GM21528 (cell line): ENCODE data around the gene TPSD1.
"Not testable (repeated sequence)": the region's sequence is repeated elsewhere in the genome, so short reads cannot be mapped to it uniquely, and the experiment has no call there.

Experiments used
- ATAC-seq: cut with Tn5 transposase; IDR thresholded peaks from one replicate; pipeline ENCODE4 v1.9.1; 2021; ENCODE audit warnings: mild to moderate bottlenecking, moderate library complexity; ENCODE audit not compliant: unreplicated experiment, low FRiP score

The TPSD1 gene

GRCh38 chr16:1278477-1278876 is 22.6 kb downstream of the TPSD1 start:
- ATAC-seq, result no peak

GRCh38 chr16:1279081-1279944 is 23.4 kb downstream of the TPSD1 start:
- no peak for ATAC-seq

GRCh38 chr16:1279945-1280589 is 24.2 kb downstream of the TPSD1 start:
- ATAC-seq, result no peak

- no peak for ATAC-seq
Measured at GRCh38 chr16:1280783-1281182, 24.9 kb downstream of the TPSD1 start.

GRCh38 chr16:1281517-1281916 is 25.6 kb downstream of the TPSD1 start:
- ATAC-seq, result no peak

- ATAC-seq, result no peak
Measured at GRCh38 chr16:1282324-1282973, 26.6 kb downstream of the TPSD1 start.

- ATAC-seq, result no peak
Measured at GRCh38 chr16:1283296-1283695, 27.4 kb downstream of the TPSD1 start.

GRCh38 chr16:1283996-1284616 is 28.2 kb downstream of the TPSD1 start:
- no peak for ATAC-seq

- ATAC-seq, result no peak
Measured at GRCh38 chr16:1285669-1286512, 30.0 kb downstream of the TPSD1 start.

GRCh38 chr16:1286513-1287094 is 30.7 kb downstream of the TPSD1 start:
- no peak for ATAC-seq

GRCh38 chr16:1287982-1288670 is 32.3 kb downstream of the TPSD1 start:
- ATAC-seq, result no peak

- ATAC-seq, result no peak
Measured at GRCh38 chr16:1288813-1289476, 33.1 kb downstream of the TPSD1 start.

- ATAC-seq, result no peak
Measured at GRCh38 chr16:1289477-1289866, 33.6 kb downstream of the TPSD1 start.

GRCh38 chr16:1290063-1290501 is 34.2 kb downstream of the TPSD1 start:
- no peak for ATAC-seq

- no peak for ATAC-seq
Measured at GRCh38 chr16:1290860-1291575, 35.1 kb downstream of the TPSD1 start.

GRCh38 chr16:1291576-1291974 is 35.7 kb downstream of the TPSD1 start:
- no peak for ATAC-seq

- not testable (repeated sequence) for ATAC-seq
Measured at GRCh38 chr16:1292208-1292607, 36.3 kb downstream of the TPSD1 start.

- ATAC-seq, result not testable (repeated sequence)
Measured at GRCh38 chr16:1292808-1293207, 36.9 kb downstream of the TPSD1 start.
